GM23248 (cell line): ENCODE measurements around the gene IFNA2. TPM values are rescaled to one million over a fixed set of nuclear protein-coding genes. Genes with fewer than 3 reads are reported as not detected.

Experiments
- DNase-seq: peaks from one replicate; pipeline ENCODE4 v3.0.0-alpha.2; 2015
- H2AFZ ChIP-seq: fragments of 200-600 bp; sonication (generic); 2 replicates; pipeline ENCODE4 v1.6.1; 2016; ENCODE audit warnings: antibody characterized with exemption
- H3F3A ChIP-seq: fragments of 200-600 bp; sonication (generic); 2 replicates; pipeline ENCODE4 v1.6.1; 2016; ENCODE audit warnings: mild to moderate bottlenecking, antibody characterized with exemption, mixed run types; ENCODE audit not compliant: insufficient read depth
- H3K27ac ChIP-seq: fragments of 200-600 bp; sonication (generic); 2 replicates; pipeline ENCODE4 v1.5.1; 2016; ENCODE audit warnings: mild to moderate bottlenecking
- H3K27me3 ChIP-seq: fragments of 200-600 bp; sonication (generic); replicated peaks from 2 replicates; pipeline ENCODE4 v1.6.1; 2016; ENCODE audit warnings: mild to moderate bottlenecking; ENCODE audit not compliant: insufficient read depth
- H3K36me3 ChIP-seq: fragments of 200-600 bp; sonication (generic); 2 replicates; pipeline ENCODE4 v1.6.1; 2016; ENCODE audit warnings: low read depth, mild to moderate bottlenecking
- H3K4me1 ChIP-seq: fragments of 200-600 bp; sonication (generic); 2 replicates; pipeline ENCODE4 v1.6.1; 2016; ENCODE audit warnings: mild to moderate bottlenecking; ENCODE audit not compliant: insufficient read depth
- H3K4me2 ChIP-seq: fragments of 200-600 bp; sonication (generic); one replicate; pipeline ENCODE4 v1.6.1; 2016; ENCODE audit warnings: mild to moderate bottlenecking; ENCODE audit not compliant: unreplicated experiment
- H3K4me3 ChIP-seq: fragments of 200-600 bp; sonication (generic); 2 replicates; pipeline ENCODE4 v1.5.1; 2016; ENCODE audit warnings: mild to moderate bottlenecking
- H3K79me2 ChIP-seq: fragments of 200-600 bp; sonication (generic); 2 replicates; pipeline ENCODE4 v1.6.1; 2016; ENCODE audit warnings: mild to moderate bottlenecking; ENCODE audit not compliant: insufficient read depth
- H3K9ac ChIP-seq: fragments of 200-600 bp; sonication (generic); 2 replicates; pipeline ENCODE4 v1.6.1; 2016; ENCODE audit warnings: mild to moderate bottlenecking
- H3K9me2 ChIP-seq: fragments of 200-600 bp; sonication (generic); 2 replicates; pipeline ENCODE4 v1.6.1; 2016; ENCODE audit warnings: mixed run types, mild to moderate bottlenecking, moderate library complexity; ENCODE audit not compliant: insufficient read depth
- H3K9me3 ChIP-seq: fragments of 200-600 bp; sonication (generic); one replicate; pipeline ENCODE4 v1.6.1; 2017; ENCODE audit warnings: low read depth
- H4K20me1 ChIP-seq: fragments of 200-600 bp; sonication (generic); 2 replicates; pipeline ENCODE4 v1.6.0; 2016; ENCODE audit not compliant: insufficient read depth
- EZH2 ChIP-seq: fragments of 200-600 bp; sonication (generic); IDR thresholded peaks from 2 replicates; pipeline ENCODE4 v1.6.1; 2018; ENCODE audit warnings: antibody characterized with exemption, mild to moderate bottlenecking; ENCODE audit not compliant: insufficient read depth, poor library complexity, severe bottlenecking
- EZH2phosphoT487 ChIP-seq: fragments of 200-600 bp; sonication (generic); IDR thresholded peaks from 2 replicates; pipeline ENCODE4 v1.6.1; 2018; ENCODE audit warnings: antibody characterized with exemption, moderate library complexity, mild to moderate bottlenecking, low read depth; ENCODE audit not compliant: insufficient read depth
- WGBS, 2 experiments: methylation state at CpG; one replicate each; pipeline ENCODE4 v1.1.6; 2015 to 2017; ENCODE audit warnings: low lambda C conversion rate in 2 of 2, low coverage in 1 of 2; ENCODE audit errors: missing lambda C conversion rate in 2 of 2; 5-methylcytosine and 5-hydroxymethylcytosine counted together
- in situ Hi-C: fragments of 300-500 bp; cut with MboI; formaldehyde crosslinking; loops from 2 replicates; pipeline ENCODE4 v1.15.0; 2020
- polyA plus RNA-seq: library from polyadenylated mRNA; unstranded; fragments of >200 nt; fragmentation: Nextera tagmentation; extraction: Ambion mirVana; gene quantifications from 2 replicates; pipeline ENCODE4 v1.2.1, GENCODE V29; 2016
- total RNA-seq: library from RNA; depleted of rRNA; stranded (reverse); fragments of >200 nt; shearing (Covaris generic); gene quantifications from 2 replicates; pipeline ENCODE4 v1.2.3, GENCODE V29; 2014

The IFNA2 gene
- total and polyA plus RNA-seq, 2 experiments from 2014 or later: not detected

DNA sequence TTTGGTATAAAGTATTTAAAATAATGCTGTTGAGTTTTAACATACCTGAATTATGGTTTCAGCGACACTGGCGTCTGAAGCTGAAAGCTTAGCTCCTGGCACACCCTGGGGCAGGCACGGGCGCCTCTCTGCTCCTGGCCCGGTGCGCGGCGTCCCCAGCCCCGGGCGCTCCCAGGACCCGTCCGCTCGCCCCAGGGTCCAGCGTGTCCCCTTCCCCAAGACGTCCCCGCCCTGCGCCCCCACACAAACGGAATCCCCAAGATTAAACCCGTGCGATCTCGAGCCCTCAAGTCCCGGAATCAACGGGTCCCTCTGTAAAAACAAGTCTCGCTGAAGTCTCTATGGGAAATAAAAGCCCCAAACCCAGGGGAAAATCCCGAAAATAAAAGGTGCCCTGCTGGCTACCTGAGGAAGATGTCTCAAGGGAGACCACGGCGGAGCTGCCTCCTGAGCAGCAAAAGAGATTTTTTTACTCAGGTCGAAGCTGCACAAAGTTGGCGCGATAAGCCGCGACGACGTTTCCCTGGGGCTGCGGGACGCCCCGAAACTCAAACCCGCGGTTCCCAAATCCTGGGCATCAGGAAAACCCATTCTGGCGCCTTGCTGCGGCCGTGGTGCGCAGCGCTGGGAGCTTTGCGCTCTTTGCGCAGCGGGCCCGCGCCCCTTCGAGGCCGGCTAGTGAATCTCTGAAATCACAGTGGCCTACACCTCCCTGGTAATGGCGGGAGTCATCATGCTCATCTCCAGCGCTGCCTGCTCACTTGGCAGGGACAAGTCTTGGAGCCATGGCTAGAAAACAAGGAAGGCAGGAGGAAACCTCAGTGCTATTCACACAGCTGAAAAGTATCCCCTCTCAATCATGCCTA is 17.4 kb upstream of the IFNA2 start:
- Histone ChIP-seq H2AFZ (peak overlapping the region; percentile 93), H3K27me3 (no peaks in the 10 kb centered on the region), H3K9ac (peak overlapping the region; percentile 47), H3K4me2 (peak overlapping the region; percentile 95), H3K4me1 (no peaks in the 10 kb centered on the region), H4K20me1 (no peaks in the 10 kb centered on the region), H3K36me3 (no peaks in the 10 kb centered on the region), H3K9me3 (no peaks in the 10 kb centered on the region), H3K4me3 (peak overlapping the region; percentile 77), H3F3A (no peaks in the 10 kb centered on the region), H3K27ac (no peak overlapping the region), H3K79me2 (no peaks in the 10 kb centered on the region), H3K9me2 (no peaks in the 10 kb centered on the region)
- in situ Hi-C loops: no loop called here
- no peak for TF ChIP-seq EZH2phosphoT487
- no peak for TF ChIP-seq EZH2
- WGBS, 2 experiments: 3 to 7% methylated on average over 47 to 53 of the region's 53 CpGs
- DNase-seq: peak; percentile 58

- in situ Hi-C loops: no loop called here
- TF ChIP-seq EZH2phosphoT487 (no peak), EZH2 (no peak)
- Histone ChIP-seq H3K4me3 (no peak overlapping the region), H3K9me3 (no peaks in the 10 kb centered on the region), H3K9ac (no peak overlapping the region), H3K9me2 (no peaks in the 10 kb centered on the region), H3K79me2 (no peaks in the 10 kb centered on the region), H3K27me3 (peaks cover 8% of the 10 kb centered on the region), H3F3A (no peaks in the 10 kb centered on the region), H3K36me3 (no peaks in the 10 kb centered on the region), H2AFZ (no peak overlapping the region), H3K4me1 (no peaks in the 10 kb centered on the region), H3K4me2 (no peak overlapping the region), H3K27ac (no peak overlapping the region), H4K20me1 (no peaks in the 10 kb centered on the region)
- 23 to 25% methylated on average over 3 of the region's 3 CpGs for WGBS, 2 experiments
- no peak for DNase-seq
Measured at GRCh38 chr9:21399956-21400355, 14.8 kb upstream of the IFNA2 start.

DNA sequence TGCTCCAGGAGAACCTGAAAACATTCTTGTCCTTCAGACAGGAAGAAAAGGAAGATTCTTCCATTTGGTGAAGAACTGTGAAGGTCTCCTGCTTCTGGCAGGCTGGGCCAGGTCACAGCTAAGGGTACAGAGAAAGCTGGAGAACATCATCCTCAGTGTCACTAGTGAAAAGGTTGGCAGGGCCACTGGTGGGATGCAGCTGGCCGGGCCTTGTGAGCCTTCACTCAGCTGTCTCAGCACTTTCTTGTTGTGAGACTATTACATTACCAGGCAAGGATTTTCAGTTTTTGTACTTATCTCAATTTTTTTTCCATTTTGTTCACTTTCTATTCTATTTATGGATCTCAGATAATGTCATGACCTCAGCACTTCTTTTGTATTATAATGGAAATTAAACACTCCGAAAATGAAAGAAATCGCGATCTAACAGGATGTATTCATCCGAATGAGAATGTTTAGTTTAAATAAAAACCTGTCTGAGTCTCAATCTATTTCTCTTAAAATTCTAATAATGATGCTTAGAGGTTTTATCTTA is 13.8 kb upstream of the IFNA2 start:
- DNase-seq: no peak
- Histone ChIP-seq H2AFZ (no peak overlapping the region), H3K9ac (no peak overlapping the region), H3K27ac (no peak overlapping the region), H3K27me3 (peaks cover 16% of the 10 kb centered on the region), H3K36me3 (no peaks in the 10 kb centered on the region), H4K20me1 (no peaks in the 10 kb centered on the region), H3K4me1 (no peaks in the 10 kb centered on the region), H3K9me2 (no peaks in the 10 kb centered on the region), H3K4me3 (no peak overlapping the region), H3K4me2 (no peak overlapping the region), H3K9me3 (no peaks in the 10 kb centered on the region), H3F3A (no peaks in the 10 kb centered on the region), H3K79me2 (no peaks in the 10 kb centered on the region)
- TF ChIP-seq EZH2phosphoT487 (no peak), EZH2 (no peak)
- in situ Hi-C loops: no loop called here
- 89 to 90% methylated on average over 5 of the region's 5 CpGs for WGBS, 2 experiments

- Histone ChIP-seq H4K20me1 (no peaks in the 10 kb centered on the region), H3K27me3 (peaks cover 34% of the 10 kb centered on the region), H3K9me3 (no peaks in the 10 kb centered on the region), H3K27ac (no peak overlapping the region), H3K4me2 (peak overlapping the region; percentile 89), H3K9ac (peak overlapping the region; percentile 16), H3K4me1 (no peaks in the 10 kb centered on the region), H3K9me2 (no peaks in the 10 kb centered on the region), H3F3A (no peaks in the 10 kb centered on the region), H3K4me3 (peak overlapping the region; percentile 72), H2AFZ (peak overlapping the region; percentile 65), H3K79me2 (no peaks in the 10 kb centered on the region), H3K36me3 (no peaks in the 10 kb centered on the region)
- in situ Hi-C loops: no loop called here
- DNase-seq: peak; percentile 59
- TF ChIP-seq EZH2 (no peak), EZH2phosphoT487 (no peak)
- 7 to 9% methylated on average over 40 of the region's 40 CpGs for WGBS, 2 experiments
Measured at GRCh38 chr9:21395778-21396717, 10.8 kb upstream of the IFNA2 start.
